ENCODE measurements around the gene TMEM132E. TPM values are rescaled to one million over a fixed set of nuclear protein-coding genes. Genes with fewer than 3 reads are reported as not detected.

Gene TMEM132E
- total and polyA plus RNA-seq, 9 donors, result 0.08 to 0.40 (median 0.20) TPM; not detected in 2

DNA sequence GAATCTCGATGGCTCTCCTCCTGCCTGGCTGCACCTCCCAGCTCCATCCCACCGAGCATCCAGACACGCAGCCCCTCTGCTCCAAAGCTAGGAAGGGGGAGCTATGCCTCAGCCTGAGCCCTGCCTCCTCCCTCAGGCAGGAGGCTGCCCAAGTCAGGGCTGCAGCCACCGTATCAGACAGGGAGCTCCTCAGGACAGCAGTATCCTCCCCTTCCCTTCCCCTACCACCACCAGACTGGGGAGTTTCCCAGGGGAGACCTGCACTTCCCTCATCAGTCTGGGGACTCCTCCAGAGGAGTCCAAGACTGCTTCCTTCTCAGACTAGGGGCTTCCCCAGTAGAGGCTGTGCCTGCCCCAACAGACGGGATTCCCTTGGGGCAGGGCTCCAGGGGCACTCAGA lies 17.5 kb downstream of the TMEM132E start:
- H3K4me1 ChIP-seq (ENCODE audit: insufficient read depth), result peaks cover 2% of the 10 kb centered on the region
- H3K4me3 ChIP-seq, result no peak overlapping the region
- no peak for TF ChIP-seq POLR2A (IDR thresholded peaks at IDR 0.05)
- H3K36me3 ChIP-seq, result no peaks in the 10 kb centered on the region
- no peak overlapping the region for H3K27ac ChIP-seq
- no peaks in the 10 kb centered on the region for H3K27me3 ChIP-seq
- DNase-seq, result no peak
- 23 to 28% (median 24%) methylated on average over 5 of the region's 5 CpGs for WGBS, 3 donors
- H3K9me3 ChIP-seq, result no peaks in the 10 kb centered on the region
- intact Hi-C loops (cut with DNase I), result no loop called here

DNA sequence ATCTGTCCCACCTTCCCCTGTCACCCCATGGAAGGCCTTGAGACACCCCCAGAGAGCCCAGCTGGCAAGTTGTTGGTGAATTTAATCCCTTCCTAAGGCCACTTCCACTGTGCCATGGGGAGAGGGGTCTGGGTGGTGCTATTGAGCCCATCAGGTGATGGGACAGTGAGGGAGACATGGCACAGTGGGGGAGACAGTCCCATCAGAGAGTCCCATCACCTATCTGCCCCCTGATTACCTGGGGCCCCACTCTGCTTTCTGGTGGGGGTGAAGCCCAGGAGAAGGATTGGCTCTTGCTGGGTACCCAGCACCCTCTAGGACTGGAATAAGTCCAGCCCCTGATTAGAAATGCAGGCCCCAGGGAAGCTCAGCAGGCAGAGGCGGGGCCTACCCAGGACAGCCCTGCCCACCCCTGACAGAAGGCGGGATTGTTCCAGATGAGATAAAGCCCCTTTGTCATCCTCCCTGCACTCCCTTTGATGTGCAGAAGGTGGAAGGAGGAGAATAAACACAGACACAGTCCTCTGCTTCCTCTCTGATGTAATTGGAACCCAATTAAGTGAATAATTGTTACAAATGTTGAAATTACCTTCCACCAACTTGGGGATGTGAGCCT lies 18.9 kb downstream of the TMEM132E start:
- no peaks in the 10 kb centered on the region for H3K27me3 ChIP-seq

DNA sequence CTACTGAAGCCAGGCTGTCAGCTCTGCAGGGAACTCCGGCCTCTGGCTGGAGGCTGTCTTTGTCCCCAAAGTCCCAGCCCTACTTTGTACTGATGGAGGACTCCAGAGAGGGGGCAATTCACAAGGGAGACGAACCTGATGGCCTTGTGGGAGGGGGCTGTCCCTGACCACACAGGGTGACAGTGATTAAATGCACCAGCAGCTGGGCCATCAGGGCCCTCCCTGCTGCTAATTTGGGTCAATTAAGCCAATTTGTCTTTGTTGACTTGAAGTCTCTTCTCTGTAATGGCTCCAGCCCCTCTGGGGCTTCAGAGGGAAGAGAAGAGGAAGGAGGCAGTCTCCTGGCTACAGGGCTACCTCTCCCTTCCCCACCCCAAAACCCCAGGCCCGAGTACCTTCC lies 22.0 kb downstream of the TMEM132E start:
- Histone ChIP-seq H3K9me3 (no peaks in the 10 kb centered on the region), H3K4me1 (ENCODE audit: insufficient read depth) (no peaks in the 10 kb centered on the region), H3K27me3 (no peaks in the 10 kb centered on the region), H3K27ac (no peak overlapping the region), H3K36me3 (no peaks in the 10 kb centered on the region), H3K4me3 (no peak overlapping the region)
- WGBS, 3 donors, result 63 to 69% (median 65%) methylated on average over 3 of the region's 3 CpGs
- intact Hi-C loops (cut with DNase I), result no loop called here
- no peak for DNase-seq
- TF ChIP-seq, protein P1, sequence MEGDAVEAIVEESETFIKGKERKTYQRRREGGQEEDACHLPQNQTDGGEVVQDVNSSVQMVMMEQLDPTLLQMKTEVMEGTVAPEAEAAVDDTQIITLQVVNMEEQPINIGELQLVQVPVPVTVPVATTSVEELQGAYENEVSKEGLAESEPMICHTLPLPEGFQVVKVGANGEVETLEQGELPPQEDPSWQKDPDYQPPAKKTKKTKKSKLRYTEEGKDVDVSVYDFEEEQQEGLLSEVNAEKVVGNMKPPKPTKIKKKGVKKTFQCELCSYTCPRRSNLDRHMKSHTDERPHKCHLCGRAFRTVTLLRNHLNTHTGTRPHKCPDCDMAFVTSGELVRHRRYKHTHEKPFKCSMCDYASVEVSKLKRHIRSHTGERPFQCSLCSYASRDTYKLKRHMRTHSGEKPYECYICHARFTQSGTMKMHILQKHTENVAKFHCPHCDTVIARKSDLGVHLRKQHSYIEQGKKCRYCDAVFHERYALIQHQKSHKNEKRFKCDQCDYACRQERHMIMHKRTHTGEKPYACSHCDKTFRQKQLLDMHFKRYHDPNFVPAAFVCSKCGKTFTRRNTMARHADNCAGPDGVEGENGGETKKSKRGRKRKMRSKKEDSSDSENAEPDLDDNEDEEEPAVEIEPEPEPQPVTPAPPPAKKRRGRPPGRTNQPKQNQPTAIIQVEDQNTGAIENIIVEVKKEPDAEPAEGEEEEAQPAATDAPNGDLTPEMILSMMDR (IDR thresholded peaks at IDR 0.05), result no peak
- no peak for TF ChIP-seq EP300 (IDR thresholded peaks at IDR 0.05)
- TF ChIP-seq POLR2A (IDR thresholded peaks at IDR 0.05), result no peak

More for the DNA sequence above, 18.9 kb downstream of the TMEM132E start:
- intact Hi-C loops (cut with DNase I), result no loop called here
- WGBS, 3 donors, result 88 to 93% (median 91%) methylated on average over 2 of the region's 2 CpGs
- no peaks in the 10 kb centered on the region for H3K36me3 ChIP-seq
- DNase-seq, result no peak
- H3K27ac ChIP-seq, result no peak overlapping the region
- no peaks in the 10 kb centered on the region for H3K4me1 ChIP-seq (ENCODE audit: insufficient read depth)
- H3K4me3 ChIP-seq, result no peak overlapping the region
- no peaks in the 10 kb centered on the region for H3K9me3 ChIP-seq
- TF ChIP-seq EP300 (IDR thresholded peaks at IDR 0.05), result no peak
- TF ChIP-seq, protein P1 (IDR thresholded peaks at IDR 0.05), result no peak
- TF ChIP-seq POLR2A (IDR thresholded peaks at IDR 0.05), result no peak

DNA sequence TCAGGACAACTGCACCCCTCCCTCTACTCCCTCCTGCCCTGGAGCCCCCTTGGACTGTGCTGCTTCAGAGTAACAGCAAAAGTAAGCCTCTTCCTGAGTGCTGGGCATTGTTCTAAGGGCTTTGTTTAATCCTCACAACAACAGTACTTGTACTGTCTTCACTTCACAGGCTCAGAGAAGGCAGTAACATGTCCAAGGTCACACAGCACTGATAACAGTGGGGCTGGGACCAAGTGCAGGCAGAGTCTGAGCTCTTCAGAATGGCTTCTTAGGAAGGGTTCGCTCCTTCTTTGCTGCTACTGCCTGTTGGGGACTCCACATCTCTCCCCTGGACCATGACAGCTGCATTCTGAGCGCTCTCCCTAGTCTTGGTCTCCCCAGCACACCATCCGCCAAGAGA lies 24.6 kb downstream of the TMEM132E start:
- DNase-seq, result no peak
- Histone ChIP-seq H3K36me3 (no peaks in the 10 kb centered on the region), H3K4me1 (ENCODE audit: insufficient read depth) (no peaks in the 10 kb centered on the region), H3K4me3 (no peak overlapping the region), H3K27ac (no peak overlapping the region), H3K9me3 (no peaks in the 10 kb centered on the region), H3K27me3 (no peaks in the 10 kb centered on the region)
- TF ChIP-seq, protein P1 (IDR thresholded peaks at IDR 0.05), result no peak
- TF ChIP-seq EP300 (IDR thresholded peaks at IDR 0.05) (no peak), POLR2A (IDR thresholded peaks at IDR 0.05) (no peak)
- 89 to 97% (median 97%) methylated on average over 3 of the region's 3 CpGs for WGBS, 3 donors
- intact Hi-C loops (cut with DNase I), result no loop called here

DNA sequence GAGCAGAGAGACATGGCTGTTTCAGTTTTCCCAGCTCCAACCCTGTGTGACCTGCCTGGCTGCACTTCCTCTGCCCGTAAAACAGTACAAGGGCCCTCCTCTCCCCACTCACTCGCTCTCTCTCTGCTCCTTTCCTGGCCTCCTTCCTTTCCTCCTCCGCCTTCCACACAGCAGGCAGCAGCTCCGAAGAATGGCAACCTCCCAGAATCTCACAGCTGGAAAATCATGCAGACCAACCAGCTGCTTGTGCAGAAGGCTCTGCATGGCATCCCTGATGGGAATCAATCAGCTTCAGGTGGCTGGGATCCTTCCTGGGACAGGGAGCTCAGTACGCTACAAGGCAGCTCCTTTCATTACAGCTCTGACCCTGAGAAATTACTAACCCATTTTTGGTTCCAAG lies 27.4 kb downstream of the TMEM132E start:
- TF ChIP-seq POLR2A (IDR thresholded peaks at IDR 0.05), result no peak
- no peak for TF ChIP-seq EP300 (IDR thresholded peaks at IDR 0.05)
- TF ChIP-seq, protein P1 (IDR thresholded peaks at IDR 0.05), result no peak
- Histone ChIP-seq H3K4me3 (no peak overlapping the region), H3K27me3 (no peaks in the 10 kb centered on the region), H3K36me3 (no peaks in the 10 kb centered on the region), H3K4me1 (ENCODE audit: insufficient read depth) (no peaks in the 10 kb centered on the region), H3K27ac (no peak overlapping the region), H3K9me3 (no peaks in the 10 kb centered on the region)
- DNase-seq, result no peak
- 13 to 20% (median 14%) methylated on average over 5 of the region's 5 CpGs for WGBS, 3 donors
- intact Hi-C loops (cut with DNase I), result no loop called here
